Cerebellar nuclear complex (tissue), 1 donor: ENCODE data around the gene SARM1.
"Not testable (repeated sequence)": the region's sequence is repeated elsewhere in the genome, so short reads cannot be mapped to it uniquely, and the experiment has no call there.

Experiments
- DNase-seq, 2 experiments: peaks; one replicate each; lab custom pipeline; 2025; lab: John Stamatoyannopoulos, UW

SARM1 gene

GRCh38 chr17:28426081-28426519, 54.6 kb downstream of the SARM1 start:
- no peak for DNase-seq

GRCh38 chr17:28427371-28427770, 55.9 kb downstream of the SARM1 start:
- DNase-seq, result no peak

- not testable (repeated sequence) for DNase-seq
These were observed 56.5 kb downstream of the SARM1 start for GRCh38 chr17:28427982-28428381.

GRCh38 chr17:28433721-28434120, 62.2 kb downstream of the SARM1 start:
- no peak for DNase-seq

- not testable (repeated sequence) for DNase-seq
These were observed 62.8 kb downstream of the SARM1 start for GRCh38 chr17:28434326-28434725.

- DNase-seq, result no peak
These were observed 72.6 kb downstream of the SARM1 start for GRCh38 chr17:28443901-28444638.

GRCh38 chr17:28446716-28447395, 75.4 kb downstream of the SARM1 start:
- DNase-seq, result no peak

GRCh38 chr17:28447396-28447760, 75.9 kb downstream of the SARM1 start:
- no peak for DNase-seq

- DNase-seq, result no peak
These were observed 78.4 kb downstream of the SARM1 start for GRCh38 chr17:28449859-28450258.
